Liver (tissue), 9 donors: Measurements from ENCODE around the gene AQP5. TPM values are rescaled to one million over a fixed set of nuclear protein-coding genes. Genes with fewer than 3 reads are reported as not detected.

ENCODE experiments used
- DNase-seq: peaks from one replicate; pipeline ENCODE4 v3.0.0-alpha.2; 2017; ENCODE audit warnings: low spot score
- H3K27ac ChIP-seq, 2 donors: one replicate each; pipeline ENCODE4 v1.7.0; 2013; ENCODE audit warnings: inconsistent platforms in 2 of 2, low read length in 2 of 2, control low read depth in 1 of 2, low read depth in 1 of 2, mild to moderate bottlenecking in 1 of 2
- H3K27me3 ChIP-seq, 4 donors: one replicate each; pipeline versions ENCODE4 v1.6.1 to v1.7.0; 2013; ENCODE audit warnings: low read length in 3 of 4, inconsistent platforms in 1 of 4, mild to moderate bottlenecking in 1 of 4, moderate library complexity in 1 of 4; ENCODE audit not compliant: control insufficient read depth in 4 of 4, insufficient read depth in 4 of 4
- H3K36me3 ChIP-seq, 4 donors: one replicate each; pipeline versions ENCODE4 v1.6.1 to v1.7.0; 2013; ENCODE audit warnings: low read length in 3 of 4, mild to moderate bottlenecking in 3 of 4, low read depth in 1 of 4, moderate library complexity in 1 of 4; ENCODE audit not compliant: control insufficient read depth in 4 of 4, insufficient read depth in 3 of 4
- H3K4me1 ChIP-seq, 4 donors: one replicate each; pipeline versions ENCODE4 v1.6.1 to v1.7.0; 2013; ENCODE audit warnings: low read length in 3 of 4, mild to moderate bottlenecking in 3 of 4, moderate library complexity in 1 of 4; ENCODE audit not compliant: control insufficient read depth in 4 of 4, insufficient read depth in 4 of 4
- H3K4me3 ChIP-seq, 3 donors: one replicate each; pipeline versions ENCODE4 v1.6.1 to v1.7.0; 2013; ENCODE audit warnings: low read length in 3 of 3, control low read depth in 1 of 3, low read depth in 1 of 3, mild to moderate bottlenecking in 1 of 3
- H3K9ac ChIP-seq, 2 donors: one replicate each; pipeline ENCODE4 v1.7.0; 2013; ENCODE audit warnings: low read length in 2 of 2, mild to moderate bottlenecking in 2 of 2, moderate library complexity in 2 of 2, control low read depth in 1 of 2, low read depth in 1 of 2
- H3K9me3 ChIP-seq, 4 donors: one replicate each; pipeline versions ENCODE4 v1.6.1 to v1.7.0; 2013; ENCODE audit warnings: low read length in 3 of 4; ENCODE audit not compliant: control insufficient read depth in 4 of 4
- CTCF ChIP-seq: fragments of 150-350 bp; IDR thresholded peaks from 2 replicates; pipeline ENCODE4 v1.5.1; 2017; ENCODE audit warnings: improper control_type of control experiment, low read depth, low read length; ENCODE audit not compliant: missing input control
- EGR1 ChIP-seq, 2 donors: IDR thresholded peaks; 2 replicates each; pipeline ENCODE4 v1.6.1; 2016 to 2018; ENCODE audit warnings: antibody characterized with exemption in 2 of 2, low read depth in 2 of 2
- FOXA1 ChIP-seq: IDR thresholded peaks from 2 replicates; pipeline ENCODE4 v1.6.1; 2016; ENCODE audit warnings: antibody characterized with exemption
- FOXA2 ChIP-seq: IDR thresholded peaks from 2 replicates; pipeline ENCODE4 v1.6.1; 2016; ENCODE audit warnings: antibody characterized with exemption
- GABPA ChIP-seq, 2 donors: IDR thresholded peaks in 1 of 2; conservative IDR thresholded peaks in 1 of 2; 2 replicates each; pipeline ENCODE4 v1.6.1; 2016; ENCODE audit warnings: antibody characterized with exemption in 2 of 2, mild to moderate bottlenecking in 1 of 2, moderate library complexity in 1 of 2
- HNF4G ChIP-seq: IDR thresholded peaks from 2 replicates; pipeline ENCODE4 v1.6.1; 2016; ENCODE audit warnings: antibody characterized with exemption
- JUND ChIP-seq, 2 donors: IDR thresholded peaks; 2 replicates each; pipeline ENCODE4 v1.6.1; 2016; ENCODE audit warnings: antibody characterized with exemption in 2 of 2
- NR2F2 ChIP-seq: IDR thresholded peaks from 2 replicates; pipeline ENCODE4 v1.6.1; 2016; ENCODE audit warnings: antibody characterized with exemption
- RAD21 ChIP-seq, 2 donors: IDR thresholded peaks; 2 replicates each; pipeline ENCODE4 v1.6.1; 2016; ENCODE audit warnings: antibody characterized with exemption in 2 of 2, mild to moderate bottlenecking in 2 of 2
- RXRA ChIP-seq, 2 donors: IDR thresholded peaks; 2 replicates each; pipeline ENCODE4 v1.6.1; 2017 to 2018; ENCODE audit warnings: antibody characterized with exemption in 2 of 2, mild to moderate bottlenecking in 1 of 2
- SP1 ChIP-seq: IDR thresholded peaks from 2 replicates; pipeline ENCODE4 v1.6.1; 2018; ENCODE audit warnings: antibody characterized with exemption, mild to moderate bottlenecking
- TAF1 ChIP-seq: conservative IDR thresholded peaks from 2 replicates; pipeline ENCODE4 v1.6.1; 2016; ENCODE audit warnings: antibody characterized with exemption, mild to moderate bottlenecking
- YY1 ChIP-seq: IDR thresholded peaks from 2 replicates; pipeline ENCODE4 v1.6.1; 2016; ENCODE audit warnings: antibody characterized with exemption, mild to moderate bottlenecking
- WGBS: extraction: QIAGEN DNeasy Blood & Tissue Kit; methylation state at CpG from one replicate; pipeline ENCODE4 v1.1.7; 2013; 5-methylcytosine and 5-hydroxymethylcytosine counted together
- polyA plus RNA-seq, 2 donors: library from polyadenylated mRNA; stranded (reverse) in 1 of 2; unstranded in 1 of 2; fragments of 200-250 nt in 1 of 2; fragments of >200 nt in 1 of 2; fragmentation: Nextera tagmentation in 1 of 2; extraction: Ambion mirVana in 1 of 2; gene quantifications; one replicate each; pipeline versions ENCODE4 v1.2.1 to v1.2.3, GENCODE V29; 2013 to 2015
- total RNA-seq, 2 donors: library from RNA; depleted of rRNA; stranded (reverse); fragments of >200 nt; gene quantifications; one replicate each; pipeline ENCODE4 v1.2.3, GENCODE V29; 2014
- TF ChIP-seq, protein P1 (sequence below): IDR thresholded peaks from 2 replicates; pipeline ENCODE4 v1.6.1; 2016; ENCODE audit warnings: antibody characterized with exemption
- TF ChIP-seq, protein P2 (sequence below): IDR thresholded peaks from 2 replicates; pipeline ENCODE4 v1.6.1; 2016; ENCODE audit warnings: antibody characterized with exemption
- TF ChIP-seq, protein P3 (sequence below): IDR thresholded peaks from 2 replicates; pipeline ENCODE4 v1.6.1; 2016; ENCODE audit warnings: antibody characterized with exemption
- TF ChIP-seq, protein P4 (sequence below): IDR thresholded peaks from 2 replicates; pipeline ENCODE4 v1.6.1; 2016; ENCODE audit warnings: antibody characterized with exemption, mild to moderate bottlenecking
- donor health status: healthy.
- donor health status: healthy.
- donor health status: healthy.
- donor health status: healthy.
- donor health status: healthy.

Gene AQP5
- total and polyA plus RNA-seq, 4 donors, result not detected

DNA sequence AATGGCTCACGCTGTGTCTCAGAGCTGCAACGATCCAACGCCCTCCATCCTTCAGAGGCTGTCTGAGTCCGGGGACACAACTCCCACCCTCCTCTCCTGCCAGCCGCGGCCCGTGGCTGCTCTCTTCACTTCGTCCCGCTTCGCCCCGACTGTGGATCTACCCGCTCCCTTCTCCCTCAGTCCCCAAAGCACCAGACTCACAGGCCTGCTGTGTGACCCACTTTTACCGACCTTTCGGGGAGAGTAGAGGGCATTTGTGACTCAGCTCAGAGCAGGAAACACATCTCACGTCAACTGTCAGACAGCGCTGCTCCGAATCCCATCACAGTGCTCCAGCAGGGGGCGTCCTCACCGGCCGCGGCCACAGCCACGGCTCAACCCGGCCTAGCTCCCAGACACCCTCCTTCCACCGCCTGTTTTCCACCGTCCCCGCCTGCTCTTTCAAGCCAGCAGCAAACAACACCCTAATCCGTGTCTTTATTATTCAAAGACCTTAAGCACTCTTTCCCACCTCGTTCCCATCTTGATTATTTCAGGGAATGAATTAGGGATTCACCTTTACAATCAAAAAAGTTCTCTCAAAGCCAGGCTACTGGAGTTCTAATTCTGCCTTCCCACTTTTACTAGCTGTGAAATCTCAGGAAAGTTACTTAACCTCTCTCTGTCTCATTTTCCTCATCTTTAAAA lies 16.1 kb upstream of the AQP5 start:
- H3K9me3 ChIP-seq, result no peaks in the 10 kb centered on the region
- no peaks in the 10 kb centered on the region for H3K36me3 ChIP-seq
- TF ChIP-seq RXRA (IDR thresholded peaks at IDR 0.05) (peak; percentile 12 to 39), SP1 (peak; percentile 10), YY1 (no peak), CTCF (peak; percentile 75), FOXA1 (no peak), NR2F2 (no peak), GABPA (IDR thresholded peaks at IDR 0.05 in 1 of 2, conservative IDR thresholded peaks at IDR 0.05 in 1 of 2) (no peak), HNF4G (no peak), FOXA2 (no peak), RAD21 (IDR thresholded peaks at IDR 0.05) (peak; percentile 64 to 83), JUND (IDR thresholded peaks at IDR 0.05) (peak in 1 of 2 donors; percentile 43)
- TF ChIP-seq, protein P1, sequence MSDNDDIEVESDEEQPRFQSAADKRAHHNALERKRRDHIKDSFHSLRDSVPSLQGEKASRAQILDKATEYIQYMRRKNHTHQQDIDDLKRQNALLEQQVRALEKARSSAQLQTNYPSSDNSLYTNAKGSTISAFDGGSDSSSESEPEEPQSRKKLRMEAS, result no peak
- TF ChIP-seq, protein P2, sequence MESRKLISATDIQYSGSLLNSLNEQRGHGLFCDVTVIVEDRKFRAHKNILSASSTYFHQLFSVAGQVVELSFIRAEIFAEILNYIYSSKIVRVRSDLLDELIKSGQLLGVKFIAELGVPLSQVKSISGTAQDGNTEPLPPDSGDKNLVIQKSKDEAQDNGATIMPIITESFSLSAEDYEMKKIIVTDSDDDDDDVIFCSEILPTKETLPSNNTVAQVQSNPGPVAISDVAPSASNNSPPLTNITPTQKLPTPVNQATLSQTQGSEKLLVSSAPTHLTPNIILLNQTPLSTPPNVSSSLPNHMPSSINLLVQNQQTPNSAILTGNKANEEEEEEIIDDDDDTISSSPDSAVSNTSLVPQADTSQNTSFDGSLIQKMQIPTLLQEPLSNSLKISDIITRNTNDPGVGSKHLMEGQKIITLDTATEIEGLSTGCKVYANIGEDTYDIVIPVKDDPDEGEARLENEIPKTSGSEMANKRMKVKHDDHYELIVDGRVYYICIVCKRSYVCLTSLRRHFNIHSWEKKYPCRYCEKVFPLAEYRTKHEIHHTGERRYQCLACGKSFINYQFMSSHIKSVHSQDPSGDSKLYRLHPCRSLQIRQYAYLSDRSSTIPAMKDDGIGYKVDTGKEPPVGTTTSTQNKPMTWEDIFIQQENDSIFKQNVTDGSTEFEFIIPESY, result no peak
- H3K27me3 ChIP-seq, result no peaks in the 10 kb centered on the region
- WGBS, result 18% methylated on average over 28 of the region's 28 CpGs
- no peak overlapping the region for H3K4me3 ChIP-seq
- H3K9ac ChIP-seq, result no peak overlapping the region
- H3K4me1 ChIP-seq, result peaks cover 0 to 3% (median 0%) of the 10 kb centered on the region in 4 donors
- DNase-seq, result peak; percentile 89
- no peak overlapping the region for H3K27ac ChIP-seq

DNA sequence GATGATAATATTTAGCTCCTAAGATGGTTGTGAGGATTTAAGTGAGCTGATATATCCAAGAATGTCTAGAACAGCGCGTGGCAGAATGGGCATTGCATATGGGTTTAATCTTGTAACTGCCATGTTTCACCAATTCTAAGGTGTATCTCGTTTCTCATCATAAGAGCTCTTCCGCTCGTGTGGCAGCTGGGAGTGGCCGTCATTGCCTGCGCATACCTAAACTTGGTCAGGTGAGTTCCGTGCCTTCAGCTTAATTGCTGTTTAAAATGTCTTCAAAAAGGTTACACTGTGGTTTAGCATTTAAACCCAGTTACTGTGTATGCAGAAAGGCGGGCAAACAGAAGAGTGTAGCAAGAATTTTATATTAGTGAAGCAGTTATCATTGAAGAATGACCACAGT lies 15.6 kb upstream of the AQP5 start:
- Histone ChIP-seq H3K27me3 (no peaks in the 10 kb centered on the region), H3K9me3 (no peaks in the 10 kb centered on the region), H3K4me1 (peaks cover 0 to 3% (median 0%) of the 10 kb centered on the region in 4 donors), H3K4me3 (no peak overlapping the region), H3K27ac (no peak overlapping the region), H3K36me3 (no peaks in the 10 kb centered on the region), H3K9ac (no peak overlapping the region)
- WGBS, result 87% methylated on average over 9 of the region's 9 CpGs
- no peak for DNase-seq
- TF ChIP-seq NR2F2, result no peak
- TF ChIP-seq EGR1 (IDR thresholded peaks at IDR 0.05; ENCODE audit: low read depth in 2 of 2), result no peak
- no peak for TF ChIP-seq FOXA2
- TF ChIP-seq, protein P3, sequence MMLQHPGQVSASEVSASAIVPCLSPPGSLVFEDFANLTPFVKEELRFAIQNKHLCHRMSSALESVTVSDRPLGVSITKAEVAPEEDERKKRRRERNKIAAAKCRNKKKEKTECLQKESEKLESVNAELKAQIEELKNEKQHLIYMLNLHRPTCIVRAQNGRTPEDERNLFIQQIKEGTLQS, result no peak
- TF ChIP-seq, protein P4, sequence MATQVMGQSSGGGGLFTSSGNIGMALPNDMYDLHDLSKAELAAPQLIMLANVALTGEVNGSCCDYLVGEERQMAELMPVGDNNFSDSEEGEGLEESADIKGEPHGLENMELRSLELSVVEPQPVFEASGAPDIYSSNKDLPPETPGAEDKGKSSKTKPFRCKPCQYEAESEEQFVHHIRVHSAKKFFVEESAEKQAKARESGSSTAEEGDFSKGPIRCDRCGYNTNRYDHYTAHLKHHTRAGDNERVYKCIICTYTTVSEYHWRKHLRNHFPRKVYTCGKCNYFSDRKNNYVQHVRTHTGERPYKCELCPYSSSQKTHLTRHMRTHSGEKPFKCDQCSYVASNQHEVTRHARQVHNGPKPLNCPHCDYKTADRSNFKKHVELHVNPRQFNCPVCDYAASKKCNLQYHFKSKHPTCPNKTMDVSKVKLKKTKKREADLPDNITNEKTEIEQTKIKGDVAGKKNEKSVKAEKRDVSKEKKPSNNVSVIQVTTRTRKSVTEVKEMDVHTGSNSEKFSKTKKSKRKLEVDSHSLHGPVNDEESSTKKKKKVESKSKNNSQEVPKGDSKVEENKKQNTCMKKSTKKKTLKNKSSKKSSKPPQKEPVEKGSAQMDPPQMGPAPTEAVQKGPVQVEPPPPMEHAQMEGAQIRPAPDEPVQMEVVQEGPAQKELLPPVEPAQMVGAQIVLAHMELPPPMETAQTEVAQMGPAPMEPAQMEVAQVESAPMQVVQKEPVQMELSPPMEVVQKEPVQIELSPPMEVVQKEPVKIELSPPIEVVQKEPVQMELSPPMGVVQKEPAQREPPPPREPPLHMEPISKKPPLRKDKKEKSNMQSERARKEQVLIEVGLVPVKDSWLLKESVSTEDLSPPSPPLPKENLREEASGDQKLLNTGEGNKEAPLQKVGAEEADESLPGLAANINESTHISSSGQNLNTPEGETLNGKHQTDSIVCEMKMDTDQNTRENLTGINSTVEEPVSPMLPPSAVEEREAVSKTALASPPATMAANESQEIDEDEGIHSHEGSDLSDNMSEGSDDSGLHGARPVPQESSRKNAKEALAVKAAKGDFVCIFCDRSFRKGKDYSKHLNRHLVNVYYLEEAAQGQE, result no peak
- TF ChIP-seq, protein P1, result no peak
- TF ChIP-seq RAD21 (IDR thresholded peaks at IDR 0.05), result no peak
- TF ChIP-seq FOXA1, result no peak
- no peak for TF ChIP-seq TAF1
- TF ChIP-seq GABPA (IDR thresholded peaks at IDR 0.05 in 1 of 2, conservative IDR thresholded peaks at IDR 0.05 in 1 of 2), result no peak
- no peak for TF ChIP-seq CTCF
- no peak for TF ChIP-seq YY1
